Adrenal gland (tissue), 5 donors: ENCODE measurements around the gene MTMR10.

Experiments
- CTCF ChIP-seq, 6 experiments: fragments of 450-650 bp in 4 of 6; fragments of 200-600 bp in 2 of 6; sonication (generic) in 1 of 6; IDR thresholded peaks; 1 replicate in 5 of 6; 2 replicates in 1 of 6; pipeline versions ENCODE4 v1.5.1 to v1.8.0; 2016 to 2021; ENCODE audit warnings: antibody characterized with exemption in 6 of 6, mild to moderate bottlenecking in 2 of 6, moderate library complexity in 1 of 6
- POLR2A ChIP-seq, 2 donors: fragments of 450-650 bp; IDR thresholded peaks; one replicate each; pipeline ENCODE4 v1.6.1; 2017; ENCODE audit warnings: antibody characterized with exemption in 2 of 2, mild to moderate bottlenecking in 2 of 2, moderate library complexity in 1 of 2
- donor health status: DM: no; HTN: no; CAD: no.

- TF ChIP-seq CTCF (IDR thresholded peaks at IDR 0.05), result no peak
- TF ChIP-seq POLR2A (IDR thresholded peaks at IDR 0.05), result no peak
Observed at GRCh38 chr15:30953183-30953582, 38.2 kb downstream of the MTMR10 start.
